Stimulated activated CD4-positive, alpha-beta T cell treated with anti-CD3 and anti-CD28 coated beads, TNF-alpha, amount 100 ng/mL, for 24 hours (primary cell): Measurements from ENCODE around the gene TMCC2.

Experiments
- DNase-seq, 3 experiments: peaks; one replicate each; pipeline ENCODE4 v3.0.0-alpha.2; 2020; ENCODE audit warnings: low read depth in 3 of 3

TMCC2 gene

GRCh38 chr1:205301842-205302588 lies 74.3 kb downstream of the TMCC2 start:
- DNase-seq, result no peak

GRCh38 chr1:205303247-205303888 lies 75.6 kb downstream of the TMCC2 start:
- DNase-seq, result no peak

GRCh38 chr1:205304046-205304694 lies 76.4 kb downstream of the TMCC2 start:
- no peak for DNase-seq

GRCh38 chr1:205304695-205305070 lies 76.9 kb downstream of the TMCC2 start:
- DNase-seq, result no peak

GRCh38 chr1:205306929-205307566 lies 79.3 kb downstream of the TMCC2 start:
- no peak for DNase-seq

GRCh38 chr1:205309741-205310140 lies 82.0 kb downstream of the TMCC2 start:
- DNase-seq, result no peak

GRCh38 chr1:205310976-205311704 lies 83.4 kb downstream of the TMCC2 start:
- DNase-seq, result no peak

GRCh38 chr1:205312866-205313562 lies 85.3 kb downstream of the TMCC2 start:
- DNase-seq, result no peak

GRCh38 chr1:205313563-205314308 lies 86.0 kb downstream of the TMCC2 start:
- peak in 1 of 3 experiments; percentile 3 for DNase-seq

GRCh38 chr1:205315008-205315618 lies 87.4 kb downstream of the TMCC2 start:
- no peak for DNase-seq

GRCh38 chr1:205316161-205316566 lies 88.4 kb downstream of the TMCC2 start:
- no peak for DNase-seq

GRCh38 chr1:205317311-205317917 lies 89.7 kb downstream of the TMCC2 start:
- DNase-seq, result no peak

GRCh38 chr1:205318231-205318991 lies 90.7 kb downstream of the TMCC2 start:
- no peak for DNase-seq

GRCh38 chr1:205319081-205320018 lies 91.6 kb downstream of the TMCC2 start:
- DNase-seq, result no peak

- DNase-seq, result peak; percentile 67 to 87 (median 70)
Observed at GRCh38 chr1:205321162-205321958, 93.6 kb downstream of the TMCC2 start, which contains the start of gene NUAK2. TSS of gene NUAK2 (minus strand) at chr1:205321745. CDS start at chr1:205321628, 117 bp downstream.

GRCh38 chr1:205321959-205322283 lies 94.2 kb downstream of the TMCC2 start:
- DNase-seq, result no peak
